NCI-H1694 treated with DMSO at 0.1 percent for 48 hours (cell line): Measurements from ENCODE around the gene LPP.

Source experiments
- DNase-seq: peaks from one replicate; lab custom pipeline; 2025; lab: John Stamatoyannopoulos, UW

Gene LPP

DNA sequence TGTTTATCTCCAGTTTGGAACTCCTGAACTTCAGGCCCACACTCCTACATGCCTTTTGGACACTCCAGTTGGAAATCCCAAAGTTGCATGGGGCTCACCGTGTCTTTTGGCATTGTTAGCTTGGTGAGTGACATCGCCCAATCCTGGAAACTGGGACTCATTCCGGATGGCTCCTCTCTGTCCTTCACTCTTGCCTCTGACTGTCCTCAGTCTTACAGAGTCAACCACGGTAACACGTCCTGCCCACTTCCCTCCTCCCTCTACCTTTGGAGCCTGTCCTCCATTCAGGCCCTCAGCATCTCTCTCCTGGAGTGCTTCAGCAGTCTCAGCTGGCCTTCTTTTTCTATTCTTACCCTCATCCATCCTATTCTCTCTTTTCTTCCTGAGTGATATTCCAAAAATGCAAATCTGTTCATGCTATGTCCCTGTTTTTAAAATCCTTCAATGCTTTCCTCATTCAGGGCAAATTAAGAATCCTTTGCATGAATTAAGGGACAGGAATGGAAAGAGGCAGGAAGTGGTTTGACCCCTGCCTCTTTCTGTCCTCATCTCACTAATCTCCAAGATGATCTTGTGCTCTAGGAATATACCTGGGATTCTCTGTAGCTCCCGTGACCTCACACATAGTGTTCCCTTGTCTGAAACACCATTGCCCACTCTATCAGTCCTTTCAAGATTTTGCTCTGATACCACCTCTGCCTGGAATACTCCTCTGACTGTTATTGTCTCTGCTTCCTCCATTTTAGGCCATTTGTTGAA is 42.5 kb downstream of the LPP start:
- no peak for DNase-seq

- DNase-seq: no peak
Observed at GRCh38 chr3:188197388-188197847, 43.5 kb downstream of the LPP start.

DNA sequence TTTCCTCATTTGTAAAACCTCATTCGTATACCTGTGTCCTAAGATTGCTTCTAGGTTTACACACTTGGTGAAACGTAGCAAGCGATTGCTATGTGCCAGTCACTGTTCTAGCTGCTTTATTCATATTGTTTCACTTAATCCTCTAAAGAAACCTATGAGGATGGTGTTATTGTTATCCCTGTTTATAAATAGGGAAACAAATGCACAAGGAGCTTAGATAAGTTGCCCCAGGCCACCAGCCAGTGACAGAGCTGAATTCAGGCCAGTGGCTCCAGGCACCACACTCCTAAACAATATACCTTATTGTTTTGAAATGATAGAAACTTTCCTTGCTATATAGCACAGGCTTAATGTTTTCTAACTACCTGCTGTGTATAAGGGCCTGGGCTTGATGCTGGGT is 44.0 kb downstream of the LPP start:
- no peak for DNase-seq

- DNase-seq: no peak
Observed at GRCh38 chr3:188198760-188199327, 44.9 kb downstream of the LPP start.

- no peak for DNase-seq
Observed at GRCh38 chr3:188199386-188199785, 45.4 kb downstream of the LPP start.

GRCh38 chr3:188200481-188200880 is 46.5 kb downstream of the LPP start:
- no peak for DNase-seq

DNA sequence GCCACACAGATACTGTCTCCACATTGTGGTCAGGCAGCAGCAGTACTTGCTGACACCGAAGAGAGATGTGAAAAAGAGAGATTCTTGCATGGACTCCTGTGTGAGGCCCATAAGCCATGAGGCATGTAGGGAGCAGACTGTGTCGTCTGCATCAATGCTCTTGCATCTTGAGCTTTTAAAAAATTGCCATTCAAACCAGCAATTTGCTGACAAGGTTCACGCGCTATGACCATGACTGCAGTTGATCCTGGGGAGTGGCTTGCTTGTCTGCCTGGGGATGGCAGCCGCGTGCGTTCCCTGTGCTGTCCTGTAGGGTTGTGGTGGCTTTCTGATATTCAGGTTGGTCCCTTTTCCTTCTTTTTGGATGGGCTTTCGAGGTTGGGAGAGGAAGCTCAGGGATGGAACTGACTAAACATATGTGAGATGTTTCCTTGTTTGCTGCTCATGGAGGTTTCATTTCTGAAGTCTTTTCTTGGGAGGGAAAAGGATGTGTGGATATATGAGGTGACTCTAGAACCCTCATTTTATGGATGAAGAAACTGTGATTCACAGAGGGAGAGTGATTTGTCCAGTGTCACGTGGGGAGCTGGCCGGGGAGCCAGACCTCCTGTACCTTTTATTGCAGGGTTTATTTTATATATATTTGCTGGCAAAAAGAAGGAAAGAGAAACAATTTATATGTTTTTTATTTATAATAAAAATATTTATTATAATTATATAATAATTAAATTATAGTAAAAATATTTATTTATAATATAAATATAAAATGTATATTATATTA is 48.6 kb downstream of the LPP start:
- DNase-seq: no peak

DNA sequence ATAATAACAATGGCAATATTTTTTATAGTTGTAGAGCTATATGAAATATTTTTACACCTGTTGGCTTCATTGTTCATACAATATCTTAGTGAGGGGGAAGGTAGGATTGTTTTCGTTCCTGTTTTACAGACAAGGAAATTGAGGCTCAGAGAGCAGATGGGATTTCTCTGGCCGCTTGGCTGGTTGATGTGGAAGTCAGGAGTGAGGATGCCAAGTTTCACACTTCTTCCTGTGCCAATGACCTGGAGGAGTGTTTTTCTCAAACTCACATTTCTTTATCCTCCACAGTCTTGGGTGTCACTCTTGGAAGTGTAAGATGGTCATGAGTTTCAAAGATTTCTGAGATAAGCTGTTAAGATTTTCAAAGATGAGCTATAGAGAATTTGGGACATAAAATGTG is 50.6 kb downstream of the LPP start:
- DNase-seq: no peak

DNA sequence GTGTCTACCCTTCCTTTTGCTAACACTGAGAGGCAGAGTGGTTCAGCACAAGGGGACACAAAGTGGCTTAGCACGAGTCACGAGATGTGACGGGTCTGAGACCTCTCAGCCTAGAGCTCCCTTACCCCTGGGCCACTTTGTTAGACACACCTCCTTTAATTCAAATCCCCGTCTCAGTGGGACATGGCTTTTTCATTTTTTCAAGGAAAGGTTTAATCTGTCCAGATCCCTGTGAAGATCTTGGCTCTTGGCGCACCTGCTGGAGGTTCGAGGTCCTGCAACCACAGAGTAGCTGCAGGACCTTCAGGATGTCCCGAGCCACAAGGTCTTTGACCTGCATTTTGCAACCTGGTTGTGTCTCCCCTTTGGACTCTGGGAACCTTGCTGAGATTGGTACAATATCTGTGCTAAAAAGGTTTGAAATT is 52.0 kb downstream of the LPP start:
- no peak for DNase-seq

DNA sequence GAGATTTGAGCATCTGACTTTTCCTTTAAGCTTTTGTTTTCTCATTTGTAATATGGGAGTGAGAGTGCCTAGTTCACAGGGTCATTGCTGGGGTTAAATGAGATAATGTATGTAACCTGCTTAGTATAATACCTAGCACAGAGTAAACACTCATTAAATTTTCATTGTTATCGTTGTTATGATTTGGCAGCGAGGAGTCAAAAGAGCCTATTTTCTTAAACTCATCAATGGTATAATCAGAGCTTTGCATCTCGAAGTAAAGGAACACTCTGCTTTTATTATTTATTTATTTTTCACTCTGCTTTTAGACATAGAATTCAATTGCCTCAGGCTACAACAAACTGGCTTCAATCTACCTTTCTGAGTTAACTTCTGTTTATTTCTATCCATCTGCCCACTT is 52.8 kb downstream of the LPP start:
- no peak for DNase-seq

DNA sequence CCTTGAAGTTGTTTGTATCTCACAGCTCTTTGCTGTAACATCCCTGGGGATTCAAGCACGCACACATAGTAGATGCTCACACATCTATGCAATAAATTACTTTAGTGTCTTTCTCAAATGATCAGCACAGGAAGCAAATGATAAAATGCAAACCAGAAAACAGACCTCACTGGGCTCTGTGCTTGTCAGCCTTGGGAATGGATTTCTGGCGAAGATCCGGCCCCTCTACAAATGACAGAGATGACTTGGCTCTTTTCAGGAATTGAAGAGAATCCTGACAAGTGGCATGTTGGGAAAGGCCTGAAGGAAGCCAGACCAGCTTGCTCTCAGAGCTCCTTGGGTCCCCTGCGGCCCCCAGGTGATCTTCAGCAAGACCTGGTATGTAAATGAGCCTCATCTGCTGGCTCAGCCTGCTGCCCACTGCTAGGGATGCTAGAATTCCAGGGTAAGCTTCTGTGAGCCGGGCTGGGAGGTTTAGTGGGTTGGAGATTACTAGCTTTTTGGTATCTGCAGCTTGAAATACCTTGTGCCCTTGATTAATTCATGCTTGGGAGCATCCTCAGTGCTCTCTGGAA is 54.1 kb downstream of the LPP start:
- DNase-seq: no peak

DNA sequence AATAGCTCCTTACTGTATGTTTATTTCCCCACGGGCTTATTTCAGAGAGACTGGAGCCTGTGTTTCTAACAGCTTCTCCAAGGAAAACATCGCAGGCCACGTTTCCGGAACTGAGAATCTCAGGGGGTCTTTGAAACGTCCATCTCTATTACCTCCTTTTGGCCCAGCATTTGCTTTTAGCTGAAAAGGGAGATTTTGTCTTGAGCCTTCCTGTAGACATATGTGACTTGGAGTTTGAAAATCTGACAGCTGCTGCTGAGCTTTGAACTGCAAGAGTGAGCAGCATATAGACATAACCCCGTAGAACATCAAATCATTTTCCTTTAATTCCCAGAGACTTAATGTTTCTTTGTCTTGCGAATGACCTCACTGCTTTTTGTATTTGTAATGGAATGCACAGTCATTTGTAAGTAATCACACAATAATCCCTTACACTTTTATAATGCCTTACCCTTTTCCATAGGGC is 54.6 kb downstream of the LPP start:
- DNase-seq: no peak

DNA sequence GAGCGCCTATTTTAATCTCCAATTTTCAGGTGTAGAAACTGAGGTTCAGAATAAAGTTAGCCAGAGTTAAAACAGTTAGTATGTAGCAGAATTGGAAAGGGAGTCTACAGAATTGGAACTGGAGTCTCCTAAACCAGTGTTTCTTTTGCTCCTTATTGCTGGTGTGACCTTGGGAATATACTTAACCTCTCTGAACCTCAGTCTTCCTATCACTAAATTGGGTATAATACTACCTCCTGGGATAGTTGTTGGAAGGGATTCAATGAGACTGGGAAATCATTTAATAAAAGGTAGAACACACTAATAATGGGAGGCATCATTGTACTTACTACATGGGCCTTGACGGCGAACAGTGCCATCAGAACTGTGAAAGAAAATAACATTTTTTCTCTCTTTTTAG is 55.1 kb downstream of the LPP start:
- no peak for DNase-seq

GRCh38 chr3:188209740-188210139 is 55.8 kb downstream of the LPP start:
- DNase-seq: no peak

- DNase-seq: no peak
Observed at GRCh38 chr3:188211476-188211875, 57.5 kb downstream of the LPP start.

- no peak for DNase-seq
Observed at GRCh38 chr3:188212308-188212969, 58.5 kb downstream of the LPP start.

DNA sequence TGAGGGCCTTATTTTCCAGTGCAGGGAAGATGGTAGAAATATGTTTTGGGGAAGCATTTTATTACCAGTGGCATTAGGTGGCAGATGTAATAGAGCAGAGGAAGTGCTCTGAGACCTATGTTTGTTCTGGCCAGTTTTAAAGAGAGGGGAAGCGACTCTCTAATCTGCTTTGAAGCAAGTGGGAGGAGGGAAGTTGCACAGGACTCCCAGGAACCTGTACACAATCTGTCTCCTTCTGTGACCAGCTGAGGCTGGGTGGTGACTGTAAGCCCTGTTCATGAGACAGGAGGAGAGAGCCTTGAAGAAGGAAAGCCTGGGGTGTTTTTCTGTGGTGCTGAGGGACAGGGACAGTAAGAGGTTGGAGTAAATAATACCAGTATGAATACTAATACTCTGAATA is 60.5 kb downstream of the LPP start:
- no peak for DNase-seq

DNA sequence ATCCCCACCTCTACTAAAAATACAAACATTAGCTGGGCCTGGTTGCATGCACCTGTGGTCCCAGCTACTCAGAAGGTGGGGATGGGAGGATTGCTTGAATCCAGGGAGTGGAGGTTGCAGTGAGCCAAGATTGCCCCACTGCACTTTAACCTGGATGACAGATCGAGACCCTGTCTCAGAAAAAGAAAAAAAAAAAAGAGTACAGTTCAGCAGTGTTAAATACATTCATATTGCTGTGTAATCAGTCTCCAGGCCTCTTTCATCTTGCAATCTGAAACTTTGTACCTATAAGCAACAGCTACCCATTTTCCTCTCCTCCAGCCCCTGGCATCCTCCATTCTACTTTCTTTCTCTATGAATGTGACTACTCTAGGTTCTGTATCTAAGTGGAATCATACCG is 61.2 kb downstream of the LPP start:
- no peak for DNase-seq

GRCh38 chr3:188217011-188217463 is 63.1 kb downstream of the LPP start:
- DNase-seq: no peak

- no peak for DNase-seq
Observed at GRCh38 chr3:188217726-188218125, 63.8 kb downstream of the LPP start.

DNA sequence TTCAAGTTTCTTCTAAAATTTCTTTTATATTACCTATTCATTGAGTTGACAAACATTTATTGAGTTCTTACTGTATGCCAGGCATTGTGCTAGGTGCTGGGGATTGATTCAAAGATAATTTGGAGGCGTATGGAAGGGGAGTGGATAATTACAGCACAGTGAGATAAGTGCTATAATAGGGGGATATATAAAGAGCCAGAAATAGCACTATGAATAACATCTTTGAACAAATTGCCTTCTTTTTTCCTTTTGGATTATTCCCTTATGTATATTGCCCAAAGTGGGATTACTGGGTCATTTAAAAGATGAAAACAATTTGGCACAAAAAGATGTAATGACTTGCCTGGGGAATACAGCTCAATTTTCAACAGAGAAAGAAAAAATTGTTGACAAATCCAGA is 64.6 kb downstream of the LPP start:
- no peak for DNase-seq

DNA sequence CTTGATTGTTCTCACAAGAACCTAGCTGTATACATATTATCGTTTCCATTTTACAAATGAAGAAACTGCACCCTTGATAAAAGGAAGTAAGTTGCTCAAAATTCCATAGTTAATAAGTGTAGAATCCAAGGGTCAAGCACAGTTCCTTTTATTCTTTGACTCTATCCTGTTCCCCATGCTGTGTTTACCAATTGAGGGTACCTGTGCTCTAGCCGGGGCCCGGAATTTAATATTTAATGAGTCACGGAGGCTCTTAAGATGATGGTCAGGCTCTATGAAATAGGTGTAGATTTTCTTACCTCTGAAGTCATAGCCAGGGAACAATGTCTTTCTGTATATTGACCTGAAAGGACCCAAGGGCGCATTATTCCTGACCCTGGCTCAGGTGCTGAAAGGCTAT is 65.2 kb downstream of the LPP start:
- no peak for DNase-seq
